Trophoblast cell (in vitro differentiated cells and primary cell): Measurements from ENCODE around the gene WDR45B.

Experiments used
- DNase-seq, 2 donors: peaks; one replicate each; pipeline ENCODE4 v3.0.0-alpha.2; 2016
- H2AFZ ChIP-seq: 2 replicates; pipeline ENCODE4 v1.6.1; 2013; ENCODE audit warnings: low read length, moderate library complexity, mild to moderate bottlenecking; ENCODE audit not compliant: insufficient read depth, poor library complexity
- H2AK5ac ChIP-seq: 2 replicates; pipeline ENCODE4 v1.6.1; 2013; ENCODE audit warnings: mild to moderate bottlenecking, low read length
- H2BK120ac ChIP-seq: 2 replicates; pipeline ENCODE4 v1.6.1; 2013; ENCODE audit warnings: low read length, mild to moderate bottlenecking, moderate library complexity; ENCODE audit not compliant: insufficient read depth, poor library complexity
- H2BK12ac ChIP-seq: 2 replicates; pipeline ENCODE4 v1.6.1; 2013; ENCODE audit warnings: mild to moderate bottlenecking, low read length, moderate library complexity
- H2BK5ac ChIP-seq: 2 replicates; pipeline ENCODE4 v1.6.1; 2013; ENCODE audit warnings: low read length, low read depth, moderate library complexity, mild to moderate bottlenecking; ENCODE audit not compliant: poor library complexity
- H3K14ac ChIP-seq: 2 replicates; pipeline ENCODE4 v1.6.1; 2013; ENCODE audit warnings: mild to moderate bottlenecking, low read length
- H3K18ac ChIP-seq: 2 replicates; pipeline ENCODE4 v1.6.1; 2013; ENCODE audit warnings: mild to moderate bottlenecking, low read length
- H3K23ac ChIP-seq: 2 replicates; pipeline ENCODE4 v1.6.1; 2013; ENCODE audit warnings: low read length
- H3K27ac ChIP-seq: 2 replicates; pipeline ENCODE4 v1.5.1; 2013; ENCODE audit warnings: low read depth, mild to moderate bottlenecking, inconsistent platforms, low read length, moderate library complexity
- H3K27me3 ChIP-seq: 2 replicates; pipeline ENCODE4 v1.6.1; 2013; ENCODE audit warnings: inconsistent platforms, mild to moderate bottlenecking, low read length, moderate library complexity; ENCODE audit not compliant: insufficient read depth
- H3K36me3 ChIP-seq, 2 experiments: 1 replicate in 1 of 2; 2 replicates in 1 of 2; pipeline ENCODE4 v1.6.1; 2013; ENCODE audit warnings: low read length in 2 of 2, mild to moderate bottlenecking in 2 of 2, moderate library complexity in 1 of 2; ENCODE audit not compliant: insufficient read depth in 2 of 2, control insufficient read depth in 1 of 2
- H3K4ac ChIP-seq: 2 replicates; pipeline ENCODE4 v1.6.1; 2013; ENCODE audit warnings: low read depth, mild to moderate bottlenecking, low read length, moderate library complexity
- H3K4me1 ChIP-seq, 2 experiments: 1 replicate in 1 of 2; 2 replicates in 1 of 2; pipeline ENCODE4 v1.6.1; 2013; ENCODE audit warnings: low read length in 2 of 2, mild to moderate bottlenecking in 2 of 2, moderate library complexity in 1 of 2; ENCODE audit not compliant: insufficient read depth in 2 of 2, control insufficient read depth in 1 of 2
- H3K4me2 ChIP-seq: 2 replicates; pipeline ENCODE4 v1.6.1; 2013; ENCODE audit warnings: inconsistent platforms, mild to moderate bottlenecking, low read length, moderate library complexity
- H3K4me3 ChIP-seq: 2 replicates; pipeline ENCODE4 v1.5.1; 2013; ENCODE audit warnings: mild to moderate bottlenecking, low read depth, low read length, inconsistent platforms
- H3K79me1 ChIP-seq: one replicate; pipeline ENCODE4 v1.6.1; 2013; ENCODE audit warnings: low read length
- H3K79me2 ChIP-seq: 2 replicates; pipeline ENCODE4 v1.6.1; 2013; ENCODE audit warnings: low read length, mild to moderate bottlenecking; ENCODE audit not compliant: control insufficient read depth, insufficient read depth, poor library complexity
- H3K9ac ChIP-seq: 2 replicates; pipeline ENCODE4 v1.6.1; 2013; ENCODE audit warnings: mild to moderate bottlenecking, low read length
- H3K9me3 ChIP-seq: 2 replicates; pipeline ENCODE4 v1.6.1; 2013; ENCODE audit warnings: low read depth, mild to moderate bottlenecking, control low read depth, inconsistent platforms, low read length; ENCODE audit not compliant: insufficient read depth
- H4K12ac ChIP-seq: 2 replicates; pipeline ENCODE4 v1.6.1; 2013; ENCODE audit warnings: low read depth, mild to moderate bottlenecking, low read length, moderate library complexity
- H4K8ac ChIP-seq: 2 replicates; pipeline ENCODE4 v1.6.1; 2013; ENCODE audit warnings: low read depth, mild to moderate bottlenecking, low read length, moderate library complexity
- H4K91ac ChIP-seq: one replicate; pipeline ENCODE4 v1.6.1; 2013; ENCODE audit warnings: low read depth, mild to moderate bottlenecking, low read length, moderate library complexity
- WGBS: extraction: QIAGEN DNeasy Blood & Tissue Kit; methylation state at CpG from one replicate; pipeline ENCODE4 v1.1.7; 2013; ENCODE audit warnings: missing lambda C conversion rate; ENCODE audit not compliant: insufficient read length, insufficient coverage; ENCODE audit errors: extremely low coverage; 5-methylcytosine and 5-hydroxymethylcytosine counted together

Gene WDR45B

GRCh38 chr17:82593590-82594087 is 54.6 kb downstream of the WDR45B start:
- peak overlapping the region; percentile 52 for H4K91ac ChIP-seq
- peak overlapping the region; percentile 41 for H3K4ac ChIP-seq
- peak overlapping the region; percentile 13 for H2AFZ ChIP-seq
- H3K9me3 ChIP-seq = no peaks in the 10 kb centered on the region
- WGBS = no CpG with 5 or more reads among the region's 29 CpGs
- H4K8ac ChIP-seq = peak overlapping the region; percentile 31
- peak overlapping the region; percentile 37 for H3K9ac ChIP-seq
- peak overlapping the region; percentile 43 for H2BK5ac ChIP-seq
- H2AK5ac ChIP-seq = peak overlapping the region; percentile 5
- peak overlapping the region; percentile 52 for H3K18ac ChIP-seq
- H3K4me3 ChIP-seq = peak overlapping the region; percentile 38
- H3K27ac ChIP-seq = peak overlapping the region; percentile 49
- no peak for DNase-seq
- H3K36me3 ChIP-seq = peaks cover 42 to 44% of the 10 kb centered on the region in 2 experiments
- H3K4me2 ChIP-seq = peak overlapping the region; percentile 53
- no peaks in the 10 kb centered on the region for H3K27me3 ChIP-seq
- peaks cover 2% of the 10 kb centered on the region for H3K79me2 ChIP-seq
- no peak overlapping the region for H3K23ac ChIP-seq
- H2BK12ac ChIP-seq = no peak overlapping the region
- H3K14ac ChIP-seq = peak overlapping the region; percentile 74
- H3K4me1 ChIP-seq = peaks cover 19 to 33% of the 10 kb centered on the region in 2 experiments
- peak overlapping the region; percentile 61 for H4K12ac ChIP-seq
- peaks cover 9% of the 10 kb centered on the region for H3K79me1 ChIP-seq
- H2BK120ac ChIP-seq = no peak overlapping the region

GRCh38 chr17:82592767-82593589 is 55.3 kb downstream of the WDR45B start:
- Histone ChIP-seq H2BK120ac (peak overlapping the region; percentile 6), H2AK5ac (peak overlapping the region; percentile 10), H3K27ac (peak overlapping the region; percentile 74), H3K79me2 (peaks cover 2% of the 10 kb centered on the region), H3K79me1 (peaks cover 9% of the 10 kb centered on the region), H4K91ac (peak overlapping the region; percentile 75), H3K36me3 (peaks cover 42 to 43% of the 10 kb centered on the region in 2 experiments), H3K4me3 (peak overlapping the region; percentile 38), H3K27me3 (no peaks in the 10 kb centered on the region), H3K9ac (peak overlapping the region; percentile 37), H3K9me3 (no peaks in the 10 kb centered on the region), H3K4me1 (peaks cover 19 to 36% of the 10 kb centered on the region in 2 experiments), H2BK5ac (peak overlapping the region; percentile 43), H3K4ac (peak overlapping the region; percentile 65), H3K18ac (peak overlapping the region; percentile 52), H2BK12ac (peak overlapping the region; percentile 27), H4K8ac (peak overlapping the region; percentile 78), H3K4me2 (peak overlapping the region; percentile 53), H4K12ac (peak overlapping the region; percentile 61), H2AFZ (peak overlapping the region; percentile 13), H3K23ac (no peak overlapping the region), H3K14ac (peak overlapping the region; percentile 74)
- no CpG with 5 or more reads among the region's 29 CpGs for WGBS
- DNase-seq = peak; percentile 38 to 75

- no peak overlapping the region for H3K9ac ChIP-seq
- no peaks in the 10 kb centered on the region for H3K27me3 ChIP-seq
- peak overlapping the region; percentile 10 for H2AK5ac ChIP-seq
- no peak overlapping the region for H4K12ac ChIP-seq
- H4K91ac ChIP-seq = peak overlapping the region; percentile 75
- peak overlapping the region; percentile 47 for H3K18ac ChIP-seq
- H2BK120ac ChIP-seq = peak overlapping the region; percentile 6
- peaks cover 46 to 47% of the 10 kb centered on the region in 2 experiments for H3K36me3 ChIP-seq
- H3K4ac ChIP-seq = peak overlapping the region; percentile 65
- no peak overlapping the region for H2AFZ ChIP-seq
- peak overlapping the region; percentile 78 for H4K8ac ChIP-seq
- H3K14ac ChIP-seq = peak overlapping the region; percentile 45
- H3K4me2 ChIP-seq = no peak overlapping the region
- no peak overlapping the region for H3K23ac ChIP-seq
- H3K79me2 ChIP-seq = peaks cover 2% of the 10 kb centered on the region
- H3K4me1 ChIP-seq = peaks cover 19 to 36% of the 10 kb centered on the region in 2 experiments
- no CpG with 5 or more reads among the region's 9 CpGs for WGBS
- H3K4me3 ChIP-seq = no peak overlapping the region
- peak; percentile 61 to 73 for DNase-seq
- H3K9me3 ChIP-seq = peaks cover 2% of the 10 kb centered on the region
- peak overlapping the region; percentile 74 for H3K27ac ChIP-seq
- peaks cover 9% of the 10 kb centered on the region for H3K79me1 ChIP-seq
- H2BK12ac ChIP-seq = peak overlapping the region; percentile 27
- peak overlapping the region; percentile 38 for H2BK5ac ChIP-seq
Observed at GRCh38 chr17:82592289-82592766, 55.9 kb downstream of the WDR45B start.

- no CpG with 5 or more reads among the region's 17 CpGs for WGBS
- no peak overlapping the region for H4K8ac ChIP-seq
- no peak overlapping the region for H4K12ac ChIP-seq
- no peak overlapping the region for H3K14ac ChIP-seq
- peaks cover 2% of the 10 kb centered on the region for H3K79me2 ChIP-seq
- no peak overlapping the region for H3K4me2 ChIP-seq
- peaks cover 9% of the 10 kb centered on the region for H3K79me1 ChIP-seq
- no peak overlapping the region for H3K23ac ChIP-seq
- no peak overlapping the region for H3K4ac ChIP-seq
- no peak for DNase-seq
- no peak overlapping the region for H3K9ac ChIP-seq
- H3K9me3 ChIP-seq = peaks cover 4% of the 10 kb centered on the region
- peaks cover 38 to 39% of the 10 kb centered on the region in 2 experiments for H3K36me3 ChIP-seq
- no peak overlapping the region for H2BK12ac ChIP-seq
- no peak overlapping the region for H2AFZ ChIP-seq
- peaks cover 19 to 36% of the 10 kb centered on the region in 2 experiments for H3K4me1 ChIP-seq
- H2BK5ac ChIP-seq = no peak overlapping the region
- H3K18ac ChIP-seq = no peak overlapping the region
- H3K27me3 ChIP-seq = no peaks in the 10 kb centered on the region
- no peak overlapping the region for H4K91ac ChIP-seq
- H2BK120ac ChIP-seq = no peak overlapping the region
- no peak overlapping the region for H3K27ac ChIP-seq
- no peak overlapping the region for H2AK5ac ChIP-seq
- no peak overlapping the region for H3K4me3 ChIP-seq
Observed at GRCh38 chr17:82590881-82591539, 57.2 kb downstream of the WDR45B start.
